NCI-H2107 (cell line): ENCODE measurements around the gene KLHL29.

Experiments used
- DNase-seq: peaks from one replicate; lab custom pipeline; 2025; lab: John Stamatoyannopoulos, UW

KLHL29 gene

GRCh38 chr2:23683001-23683400 is 298.0 kb downstream of the KLHL29 start:
- no peak for DNase-seq

DNA sequence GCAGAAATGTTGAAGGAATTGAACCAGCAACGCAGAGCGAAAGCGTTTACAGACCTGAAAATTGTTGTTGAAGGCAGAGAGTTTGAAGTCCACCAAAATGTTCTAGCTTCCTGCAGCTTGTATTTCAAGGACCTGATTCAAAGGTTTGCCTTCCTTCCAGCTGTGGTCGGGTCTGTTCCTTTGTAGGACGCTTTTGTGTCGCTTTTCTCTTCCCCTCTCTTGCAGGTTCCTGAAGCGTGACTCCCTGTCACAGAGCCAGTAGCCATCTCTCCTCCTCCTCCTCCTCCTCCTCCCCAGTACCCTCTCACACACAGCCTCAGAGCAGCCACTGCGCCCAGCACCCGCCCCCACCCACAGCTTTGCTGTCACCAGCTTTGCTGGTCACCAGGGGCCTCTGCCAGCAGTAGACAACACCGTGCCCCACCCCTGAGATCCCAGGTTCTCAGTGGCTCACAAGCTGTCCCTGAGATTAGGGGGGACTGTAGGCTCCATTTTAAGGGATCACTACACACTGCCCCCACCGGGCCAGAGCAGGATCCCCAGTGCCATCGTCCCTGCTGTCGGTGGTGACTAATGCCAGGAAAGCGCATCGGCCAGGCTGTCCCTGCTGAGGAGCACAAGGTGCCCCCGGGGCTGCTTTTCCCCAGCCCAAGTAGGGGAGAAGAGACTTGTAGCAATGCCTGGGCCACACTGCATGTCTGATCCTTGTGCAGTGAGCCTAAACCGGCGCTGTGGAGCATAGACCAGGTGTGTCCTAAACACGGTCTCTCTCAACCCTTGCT is 299.6 kb downstream of the KLHL29 start:
- DNase-seq = no peak

GRCh38 chr2:23685181-23685580 is 300.2 kb downstream of the KLHL29 start:
- DNase-seq = no peak

DNA sequence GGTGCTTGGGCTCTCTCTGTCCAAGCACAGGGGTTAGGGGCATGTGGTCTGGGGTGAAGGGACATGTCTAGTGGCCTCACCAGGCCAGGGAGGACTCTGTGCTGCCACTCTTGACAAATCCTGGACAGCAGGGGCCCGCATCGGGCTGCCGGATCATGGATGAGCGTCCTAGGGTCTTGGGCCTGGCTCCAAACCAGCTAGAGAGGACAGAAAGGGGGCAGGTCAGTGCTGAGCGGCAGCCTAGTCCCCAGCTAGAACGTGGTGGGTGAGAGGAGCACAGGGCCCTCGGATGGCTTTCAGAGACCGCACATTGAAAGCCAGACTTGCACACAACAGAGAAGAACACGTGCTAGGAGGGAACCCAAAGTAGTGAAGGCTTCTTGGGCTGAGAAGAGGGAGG is 300.7 kb downstream of the KLHL29 start:
- no peak for DNase-seq

DNA sequence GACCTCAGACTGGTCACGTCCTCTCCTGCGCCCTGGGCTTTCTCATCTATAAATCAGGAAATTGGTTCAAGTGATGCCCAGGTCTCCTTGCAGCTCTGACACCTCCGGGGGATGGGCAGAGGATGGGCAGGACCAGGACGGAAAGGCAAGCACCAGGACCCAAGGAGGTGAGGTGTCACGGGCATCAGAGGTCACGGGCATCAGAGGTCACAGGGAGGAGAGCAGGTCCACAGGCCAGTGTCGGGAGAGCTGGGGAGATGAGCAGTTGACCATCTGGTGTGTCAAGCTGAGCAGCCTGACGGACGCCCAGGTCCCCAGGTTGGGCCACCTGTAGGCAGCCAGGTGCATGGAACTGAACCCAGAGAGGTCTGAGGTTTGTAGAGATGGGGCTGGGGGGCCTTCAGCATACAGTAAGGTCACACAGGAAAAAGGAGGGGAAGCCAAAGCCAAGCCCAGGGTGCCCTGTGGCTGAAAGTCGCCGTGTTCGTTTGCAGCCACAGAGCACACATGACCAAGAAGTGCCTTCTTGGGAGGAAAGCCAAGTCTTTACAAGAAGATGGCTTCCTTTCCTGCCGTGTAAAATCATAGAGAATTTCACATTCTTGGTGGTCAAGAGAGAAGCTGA is 301.5 kb downstream of the KLHL29 start:
- no peak for DNase-seq

DNA sequence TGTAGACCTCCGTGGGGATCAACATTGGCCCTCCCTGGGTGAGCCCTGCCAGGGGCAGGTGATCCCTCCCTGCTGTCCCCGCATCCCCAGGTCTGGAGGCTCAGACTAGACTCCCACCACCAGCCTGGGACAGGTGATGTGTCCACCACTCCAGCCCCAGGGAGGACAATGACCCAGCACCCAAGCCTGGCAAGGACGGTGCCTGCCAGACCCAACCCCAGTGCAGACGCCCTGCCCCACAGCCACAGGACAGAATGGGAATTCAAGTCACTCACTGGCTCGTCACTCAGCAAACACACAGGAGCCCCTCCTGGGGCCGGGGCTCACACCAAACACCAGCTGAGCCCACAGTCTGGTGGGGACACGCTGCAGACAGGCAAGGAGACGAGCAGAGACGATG is 302.2 kb downstream of the KLHL29 start:
- DNase-seq = no peak

DNA sequence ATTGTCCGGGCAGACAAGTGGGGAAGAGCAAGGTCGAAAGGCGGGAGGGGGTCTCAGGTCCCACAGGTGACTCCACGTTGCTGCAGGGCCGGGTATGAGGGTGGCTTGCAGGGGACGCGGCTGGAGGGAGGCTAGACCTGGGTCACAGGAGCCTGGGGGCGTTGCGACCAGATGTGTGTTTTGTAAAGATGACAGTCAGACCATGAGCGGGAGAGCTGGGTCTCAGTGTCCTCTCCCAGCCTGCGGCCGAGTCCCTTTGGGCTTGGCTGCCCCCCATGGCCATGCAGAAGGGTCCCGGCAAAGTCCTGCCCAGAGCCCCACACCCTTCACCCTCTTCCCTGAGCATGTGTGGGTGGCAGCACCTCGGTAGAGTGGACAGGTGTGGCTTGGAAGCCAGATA is 302.7 kb downstream of the KLHL29 start:
- DNase-seq = no peak

DNA sequence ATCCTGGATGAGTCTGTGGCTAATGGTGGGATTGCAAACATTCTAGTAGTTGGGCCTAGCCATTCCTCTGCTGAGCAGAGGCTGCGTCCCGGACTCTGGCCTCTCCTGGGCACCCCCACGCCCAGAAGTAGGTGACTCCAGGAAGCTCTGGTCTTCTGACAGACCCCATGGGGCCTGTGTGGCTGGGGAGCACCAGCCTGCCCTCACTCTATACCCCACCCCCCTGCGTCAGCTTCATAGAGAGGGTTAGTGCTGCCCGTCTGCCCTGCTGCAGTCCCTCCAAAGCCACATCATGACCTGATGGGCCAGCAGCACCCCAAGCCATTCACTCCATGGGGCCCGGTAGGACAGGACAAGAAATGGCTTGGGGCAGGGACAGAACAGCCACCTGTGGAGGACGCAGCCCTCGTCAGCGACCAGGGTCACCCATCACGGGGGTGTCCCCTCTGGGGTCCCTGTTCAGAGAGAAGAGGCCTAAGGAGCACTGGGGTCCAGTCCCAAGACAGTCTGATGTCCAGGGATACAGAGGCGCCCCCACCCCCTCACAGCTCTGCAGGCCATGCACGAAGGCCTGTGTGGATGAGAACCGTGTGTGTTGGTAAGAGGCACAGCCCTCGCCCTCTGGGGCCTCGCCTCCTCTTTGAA is 303.6 kb downstream of the KLHL29 start:
- no peak for DNase-seq

DNA sequence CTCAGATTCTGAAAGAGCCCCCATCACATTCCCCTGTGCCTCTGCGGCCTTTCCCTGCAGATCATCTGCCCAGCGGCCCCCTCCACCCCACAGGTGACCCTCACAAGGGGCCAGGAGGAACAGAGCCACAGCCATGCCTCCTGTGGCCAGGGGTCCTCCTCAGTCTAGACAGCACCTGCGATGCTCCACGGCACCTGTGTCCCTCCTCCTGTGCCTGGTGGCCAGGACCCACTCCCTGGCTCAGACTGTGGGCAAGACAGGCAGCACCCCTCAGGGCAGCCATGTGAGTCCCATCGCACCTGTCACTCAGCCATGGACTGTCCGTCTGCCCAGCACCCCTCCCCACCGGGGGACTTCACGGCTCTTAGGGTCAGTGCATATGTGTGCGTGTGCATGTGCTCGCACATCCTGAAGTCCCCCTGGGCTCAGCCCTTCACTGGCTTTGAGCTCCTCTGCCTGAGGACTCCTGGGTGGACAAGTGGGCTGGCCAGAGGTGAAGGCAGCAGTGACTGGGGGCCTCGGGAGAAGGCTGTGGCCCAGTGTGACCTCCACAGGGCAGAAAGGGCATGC is 304.2 kb downstream of the KLHL29 start:
- no peak for DNase-seq

DNA sequence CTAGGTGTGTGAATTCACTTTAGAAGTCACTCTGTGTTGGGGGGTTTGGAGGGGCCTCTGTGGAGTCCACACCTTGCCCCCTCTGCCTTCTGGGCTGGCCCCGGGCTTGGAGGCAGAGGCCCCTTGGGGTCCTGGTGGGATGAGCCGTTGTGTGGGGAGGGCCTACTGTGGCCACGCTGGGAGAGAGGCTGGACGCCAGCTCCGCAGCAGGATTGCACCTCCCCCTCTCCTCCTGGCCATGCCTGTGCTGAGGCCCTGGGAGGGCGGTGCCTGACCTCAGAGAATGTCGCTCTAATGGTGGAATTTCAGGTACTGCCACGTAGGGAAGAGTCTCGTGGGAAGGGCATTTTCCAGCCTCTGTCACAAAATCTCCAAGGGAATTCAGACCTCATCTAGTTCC is 304.9 kb downstream of the KLHL29 start:
- DNase-seq = no peak

GRCh38 chr2:23690421-23691105 is 305.6 kb downstream of the KLHL29 start:
- DNase-seq = no peak

GRCh38 chr2:23691106-23691470 is 306.1 kb downstream of the KLHL29 start:
- no peak for DNase-seq

- no peak for DNase-seq
Measured at GRCh38 chr2:23691565-23691964, 306.6 kb downstream of the KLHL29 start.

- DNase-seq = no peak
Measured at GRCh38 chr2:23692263-23692662, 307.3 kb downstream of the KLHL29 start.

DNA sequence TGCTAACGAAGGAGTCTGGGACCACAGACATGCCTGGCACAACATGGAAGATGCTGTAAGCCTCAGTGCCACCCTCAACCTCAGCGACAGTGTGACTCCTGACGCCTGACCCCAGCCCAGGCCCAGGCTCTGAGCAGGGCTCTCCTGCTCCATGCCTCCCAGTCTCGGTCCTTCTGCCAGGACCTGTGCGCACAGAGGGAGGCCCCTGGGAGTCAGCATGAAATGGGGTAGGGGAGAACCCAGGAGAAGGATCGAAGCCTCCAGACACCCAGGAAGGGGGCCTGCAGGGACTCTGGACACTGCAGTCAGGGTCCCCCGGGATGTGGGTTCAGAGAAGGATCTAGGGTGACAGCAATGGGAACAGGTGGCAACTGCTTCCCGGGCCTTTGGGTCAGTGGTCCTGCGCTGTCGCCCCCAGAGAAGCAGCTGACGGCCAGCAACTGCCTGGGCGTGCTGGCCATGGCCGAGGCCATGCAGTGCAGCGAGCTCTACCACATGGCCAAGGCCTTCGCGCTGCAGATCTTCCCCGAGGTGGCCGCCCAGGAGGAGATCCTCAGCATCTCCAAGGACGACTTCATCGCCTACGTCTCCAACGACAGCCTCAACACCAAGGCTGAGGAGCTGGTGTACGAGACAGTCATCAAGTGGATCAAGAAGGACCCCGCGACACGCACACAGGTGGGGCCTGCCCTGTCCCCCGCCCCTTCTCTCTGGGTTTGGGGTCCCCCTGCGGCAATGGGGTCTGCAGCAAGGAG is 308.0 kb downstream of the KLHL29 start:
- DNase-seq = no peak

GRCh38 chr2:23693606-23693951 is 308.6 kb downstream of the KLHL29 start:
- DNase-seq = no peak

DNA sequence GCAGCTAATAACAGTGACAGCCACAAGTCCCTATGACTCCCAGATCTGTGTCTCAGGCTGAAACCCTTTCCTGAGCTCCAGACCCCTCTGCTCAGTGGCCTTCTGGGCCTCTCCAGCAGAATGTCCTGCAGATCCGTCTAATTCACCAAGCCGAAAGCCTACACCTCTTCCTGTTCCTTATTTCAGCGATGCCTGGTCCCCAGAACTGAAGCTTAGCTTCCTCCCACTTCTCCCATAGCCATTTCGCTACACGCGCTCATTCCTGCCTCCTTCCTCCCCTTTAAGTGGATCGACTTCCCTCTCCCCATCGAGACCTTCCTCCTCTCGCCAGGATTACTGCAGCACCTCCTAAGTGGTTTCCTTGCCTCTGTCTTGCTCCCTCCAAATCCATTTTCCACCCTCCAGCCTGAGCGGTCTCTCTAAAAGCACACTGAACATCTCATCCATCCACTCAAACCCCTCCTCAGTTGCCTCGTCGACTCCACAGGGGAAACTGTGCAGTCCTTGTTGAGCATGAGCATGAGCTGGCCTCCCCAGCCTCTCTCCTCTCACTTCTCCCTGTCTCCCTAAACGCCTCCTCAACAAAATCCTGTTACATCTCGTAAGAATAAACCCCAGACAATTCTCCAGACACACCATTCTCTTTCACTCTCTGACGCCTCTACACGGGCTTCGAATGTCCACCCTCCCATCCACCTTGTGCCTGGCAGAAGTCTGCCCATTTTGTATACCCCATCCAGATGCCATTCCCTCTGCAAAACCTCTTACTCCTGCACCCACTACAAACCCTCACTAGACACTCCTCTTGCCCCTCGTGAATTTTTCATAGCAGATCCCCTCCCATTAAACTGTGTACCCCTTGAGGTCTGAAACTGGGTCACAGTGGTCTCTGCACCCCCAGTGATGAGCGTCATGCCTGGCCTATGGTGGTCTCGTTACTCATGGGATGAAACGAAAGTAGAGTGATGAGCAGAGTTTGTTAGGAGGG is 309.4 kb downstream of the KLHL29 start:
- DNase-seq = no peak

GRCh38 chr2:23695214-23695889 is 310.4 kb downstream of the KLHL29 start:
- no peak for DNase-seq

DNA sequence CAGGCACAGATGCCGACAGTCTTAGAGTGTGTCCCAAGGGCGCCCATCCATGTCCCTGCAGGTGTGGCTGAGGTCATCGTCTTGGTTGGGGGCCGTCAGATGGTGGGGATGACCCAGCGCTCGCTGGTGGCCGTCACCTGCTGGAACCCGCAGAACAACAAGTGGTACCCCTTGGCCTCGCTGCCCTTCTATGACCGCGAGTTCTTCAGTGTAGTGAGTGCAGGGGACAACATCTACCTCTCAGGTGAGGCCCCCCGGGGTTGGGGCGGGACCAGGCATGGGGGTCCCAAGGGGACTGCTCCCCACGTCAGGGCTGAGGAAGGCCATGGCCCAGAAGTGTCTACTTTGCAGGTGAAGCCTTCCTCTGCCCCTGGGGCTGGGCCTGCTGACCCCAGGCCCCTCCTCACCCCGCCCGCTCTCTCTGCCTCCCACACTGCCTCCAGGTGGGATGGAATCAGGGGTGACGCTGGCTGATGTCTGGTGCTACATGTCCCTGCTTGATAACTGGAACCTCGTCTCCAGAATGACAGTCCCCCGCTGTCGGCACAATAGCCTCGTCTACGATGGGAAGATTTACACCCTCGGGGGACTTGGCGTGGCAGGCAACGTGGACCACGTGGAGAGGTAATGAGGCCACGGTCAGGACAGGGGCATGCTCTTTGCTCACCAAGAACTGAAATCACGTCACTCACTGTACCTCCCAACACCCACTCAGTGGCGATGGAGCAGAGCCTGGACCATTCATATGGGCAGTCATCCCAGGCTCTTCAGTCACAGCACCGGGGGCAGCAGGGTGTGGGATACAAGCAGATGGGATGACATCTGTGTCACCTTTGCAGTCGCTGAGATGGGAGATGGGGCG is 311.1 kb downstream of the KLHL29 start:
- DNase-seq = no peak
